Endodermal cell (in vitro differentiated cells): ENCODE data around the gene KRTAP22-1. TPM values are rescaled to one million over a fixed set of nuclear protein-coding genes. Genes with fewer than 3 reads are reported as not detected.
A peak's percentile ranks its signal among the peaks of the same experiment; 100 is the strongest.

Experiments
- DNase-seq: peaks from one replicate; pipeline ENCODE4 v3.0.0-alpha.2; 2017
- H3K27ac ChIP-seq: 2 replicates; pipeline ENCODE4 v1.5.1; 2013; ENCODE audit warnings: mild to moderate bottlenecking, low read depth, low read length, moderate library complexity
- H3K27me3 ChIP-seq: 2 replicates; pipeline ENCODE4 v1.6.1; 2013; ENCODE audit warnings: mild to moderate bottlenecking, low read length, moderate library complexity; ENCODE audit not compliant: insufficient read depth, control insufficient read depth, poor library complexity, severe bottlenecking
- H3K36me3 ChIP-seq: 2 replicates; pipeline ENCODE4 v1.7.0; 2013; ENCODE audit warnings: mild to moderate bottlenecking, low read length, moderate library complexity; ENCODE audit not compliant: control insufficient read depth, insufficient read depth
- H3K4me1 ChIP-seq: one replicate; pipeline ENCODE4 v1.7.0; 2013; ENCODE audit warnings: low read length; ENCODE audit not compliant: control insufficient read depth, insufficient read depth
- H3K4me3 ChIP-seq: 2 replicates; pipeline ENCODE4 v1.5.1; 2013; ENCODE audit warnings: mild to moderate bottlenecking, low read length, moderate library complexity
- H3K9ac ChIP-seq: 2 replicates; pipeline ENCODE4 v1.6.1; 2013; ENCODE audit warnings: mild to moderate bottlenecking, low read length, moderate library complexity; ENCODE audit not compliant: poor library complexity, severe bottlenecking; ENCODE audit errors: extremely low read depth
- H3K9me3 ChIP-seq: 2 replicates; pipeline ENCODE4 v1.6.1; 2013; ENCODE audit warnings: mild to moderate bottlenecking, low read length, moderate library complexity; ENCODE audit not compliant: control insufficient read depth
- H3K27ac Mint-ChIP-seq: 2 replicates; pipeline ENCODE4 v1.8.0; 2020; ENCODE audit warnings: mixed read lengths
- H3K27me3 Mint-ChIP-seq: 2 replicates; pipeline ENCODE4 v1.8.0; 2021; ENCODE audit warnings: mild to moderate bottlenecking, mixed read lengths; ENCODE audit not compliant: insufficient read depth
- H3K36me3 Mint-ChIP-seq: 2 replicates; pipeline ENCODE4 v1.8.0; 2020; ENCODE audit warnings: low read depth, mixed read lengths
- H3K4me1 Mint-ChIP-seq: 2 replicates; pipeline ENCODE4 v1.8.0; 2020; ENCODE audit warnings: mixed read lengths
- H3K4me3 Mint-ChIP-seq: 2 replicates; pipeline ENCODE4 v1.8.0; 2020; ENCODE audit warnings: mild to moderate bottlenecking, moderate library complexity, mixed read lengths
- H3K9me3 Mint-ChIP-seq: 2 replicates; pipeline ENCODE4 v1.8.0; 2020; ENCODE audit warnings: mild to moderate bottlenecking, mixed read lengths
- WGBS, 2 experiments: methylation state at CpG; one replicate each; pipeline versions ENCODE4 v1.1.5 to v1.1.7; 2013; ENCODE audit warnings: missing lambda C conversion rate in 2 of 2, mixed read lengths in 1 of 2; ENCODE audit not compliant: insufficient coverage in 1 of 2, insufficient read length in 1 of 2; 5-methylcytosine and 5-hydroxymethylcytosine counted together
- total RNA-seq, 2 donors: library from RNA; stranded (reverse); fragmentation: NEBNext Ultra II Directional in 1 of 2; extraction: Animal tissue kit (Norgen Biotek cat#: 25700) in 1 of 2; gene quantifications; 2 replicates in 1 of 2; 3 replicates in 1 of 2; pipeline ENCODE4 v1.2.1, GENCODE V29; 2021
- TF ChIP-seq, protein P1 (sequence below): fragments of 200-600 bp; sonication (generic); conservative IDR thresholded peaks from 2 replicates; pipeline ENCODE4 v1.5.0; 2021; ENCODE audit warnings: antibody characterized with exemption, mild to moderate bottlenecking

KRTAP22-1 gene
- total RNA-seq, 2 donors from 2014 or later: not detected

DNA sequence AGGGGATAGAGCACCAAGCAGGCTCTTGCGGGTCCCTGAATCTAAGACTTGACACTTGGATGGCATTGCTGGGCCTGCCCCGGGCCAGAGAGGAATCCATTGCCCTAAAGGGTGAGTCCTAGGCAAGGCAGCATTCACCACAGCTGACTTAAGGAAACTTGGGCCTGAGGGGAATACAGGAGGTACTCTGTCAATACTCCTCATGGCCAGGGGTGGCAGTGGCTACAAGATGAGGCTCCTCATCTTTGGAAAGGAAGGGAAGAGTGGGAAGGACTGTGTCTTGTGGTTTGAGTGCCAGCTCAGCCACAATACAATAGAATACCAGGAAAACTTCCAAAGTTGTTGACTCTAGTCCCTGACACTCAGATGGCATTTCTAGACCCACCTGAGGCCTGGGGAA lies 5.1 kb downstream of the KRTAP22-1 start:
- H3K27me3 Mint-ChIP-seq: no peaks in the 10 kb centered on the region
- no peaks in the 10 kb centered on the region for H3K4me1 Mint-ChIP-seq
- Histone ChIP-seq H3K4me1 (no peaks in the 10 kb centered on the region), H3K9me3 (no peaks in the 10 kb centered on the region), H3K9ac (no peak overlapping the region), H3K4me3 (no peak overlapping the region), H3K27ac (no peak overlapping the region), H3K36me3 (no peaks in the 10 kb centered on the region), H3K27me3 (no peaks in the 10 kb centered on the region)
- H3K4me3 Mint-ChIP-seq: no peak overlapping the region
- DNase-seq: peak; percentile 75
- 86 to 88% methylated on average over 2 of the region's 2 CpGs for WGBS, 2 experiments
- no peak overlapping the region for H3K27ac Mint-ChIP-seq
- H3K36me3 Mint-ChIP-seq: no peaks in the 10 kb centered on the region
- TF ChIP-seq, protein P1, sequence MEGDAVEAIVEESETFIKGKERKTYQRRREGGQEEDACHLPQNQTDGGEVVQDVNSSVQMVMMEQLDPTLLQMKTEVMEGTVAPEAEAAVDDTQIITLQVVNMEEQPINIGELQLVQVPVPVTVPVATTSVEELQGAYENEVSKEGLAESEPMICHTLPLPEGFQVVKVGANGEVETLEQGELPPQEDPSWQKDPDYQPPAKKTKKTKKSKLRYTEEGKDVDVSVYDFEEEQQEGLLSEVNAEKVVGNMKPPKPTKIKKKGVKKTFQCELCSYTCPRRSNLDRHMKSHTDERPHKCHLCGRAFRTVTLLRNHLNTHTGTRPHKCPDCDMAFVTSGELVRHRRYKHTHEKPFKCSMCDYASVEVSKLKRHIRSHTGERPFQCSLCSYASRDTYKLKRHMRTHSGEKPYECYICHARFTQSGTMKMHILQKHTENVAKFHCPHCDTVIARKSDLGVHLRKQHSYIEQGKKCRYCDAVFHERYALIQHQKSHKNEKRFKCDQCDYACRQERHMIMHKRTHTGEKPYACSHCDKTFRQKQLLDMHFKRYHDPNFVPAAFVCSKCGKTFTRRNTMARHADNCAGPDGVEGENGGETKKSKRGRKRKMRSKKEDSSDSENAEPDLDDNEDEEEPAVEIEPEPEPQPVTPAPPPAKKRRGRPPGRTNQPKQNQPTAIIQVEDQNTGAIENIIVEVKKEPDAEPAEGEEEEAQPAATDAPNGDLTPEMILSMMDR: peak; percentile 56
- peaks cover 37% of the 10 kb centered on the region for H3K9me3 Mint-ChIP-seq

DNA sequence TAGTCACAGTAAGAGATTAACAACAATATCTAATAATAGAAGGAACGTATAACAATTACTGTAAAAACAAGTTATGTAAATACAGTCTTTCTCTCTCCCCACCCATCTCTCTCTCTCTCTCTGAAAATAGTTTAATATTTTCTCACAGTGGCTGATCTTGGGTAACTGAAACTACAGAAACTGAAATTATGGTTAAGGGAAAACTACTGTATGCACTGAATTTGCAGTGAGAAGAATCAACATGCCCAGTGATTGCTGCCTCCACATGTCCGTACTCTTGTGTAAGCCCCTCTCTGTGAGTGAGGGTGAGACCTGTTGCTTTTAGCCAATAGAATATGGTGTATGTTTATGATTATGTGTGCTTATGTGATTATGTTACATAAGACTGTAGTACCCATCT lies 11.2 kb downstream of the KRTAP22-1 start:
- Mint-ChIP-seq H3K27ac (no peak overlapping the region), H3K4me1 (no peaks in the 10 kb centered on the region), H3K4me3 (no peak overlapping the region), H3K9me3 (peaks cover 44% of the 10 kb centered on the region), H3K27me3 (no peaks in the 10 kb centered on the region), H3K36me3 (no peaks in the 10 kb centered on the region)
- Histone ChIP-seq H3K4me3 (no peak overlapping the region), H3K36me3 (no peaks in the 10 kb centered on the region), H3K27me3 (no peaks in the 10 kb centered on the region), H3K4me1 (no peaks in the 10 kb centered on the region), H3K27ac (no peak overlapping the region), H3K9me3 (no peaks in the 10 kb centered on the region), H3K9ac (no peak overlapping the region)
- WGBS, 2 experiments: 89 to 95% methylated on average over 1 of the region's 2 CpGs
- DNase-seq: no peak
- TF ChIP-seq, protein P1: no peak

DNA sequence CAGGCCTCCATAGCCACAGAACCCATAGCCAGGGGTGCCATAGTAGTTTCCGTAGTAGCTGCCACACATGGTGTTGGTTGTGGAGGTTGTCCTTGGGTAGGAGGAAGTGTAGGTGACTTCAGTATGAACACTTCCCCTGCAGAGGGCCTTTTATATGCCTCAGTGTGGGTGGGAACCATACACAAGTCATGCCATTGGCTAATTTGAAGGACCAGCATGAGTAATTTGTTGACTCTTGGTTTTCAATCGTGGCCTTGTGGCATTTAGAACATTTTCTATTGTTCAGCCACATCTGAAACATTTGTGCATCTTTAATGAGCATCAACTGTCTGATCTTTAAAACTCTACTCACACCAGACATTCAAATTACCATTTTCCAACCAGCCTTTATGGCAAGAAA lies 12.9 kb downstream of the KRTAP22-1 start, which contains the start of gene KRTAP6-1:
KRTAP6-1 (minus strand) TSS at position 95 of the 400 bp plus-strand sequence; CDS start at position 69, 26 bp downstream.
- no peak for DNase-seq
- Mint-ChIP-seq H3K27me3 (no peaks in the 10 kb centered on the region), H3K4me1 (no peaks in the 10 kb centered on the region), H3K36me3 (no peaks in the 10 kb centered on the region), H3K4me3 (no peak within 1 kb of the TSS), H3K27ac (no peak within 1 kb of the TSS), H3K9me3 (peaks cover 36% of the 10 kb centered on the region)
- no peaks in the 10 kb centered on the region for H3K4me1 ChIP-seq
- TF ChIP-seq, protein P1: no peak
- WGBS, 2 experiments: 82 to 87% methylated on average over 1 to 2 of the region's 2 CpGs
- no peak within 1 kb of the TSS for H3K9ac ChIP-seq
- no peak within 1 kb of the TSS for H3K4me3 ChIP-seq
- no peak within 1 kb of the TSS for H3K27ac ChIP-seq
- no peaks in the 10 kb centered on the region for H3K27me3 ChIP-seq
- H3K36me3 ChIP-seq: no peaks in the 10 kb centered on the region
- H3K9me3 ChIP-seq: no peaks in the 10 kb centered on the region
